Smooth muscle cell (in vitro differentiated cells): ENCODE results near the gene ABCC3. TPM values are rescaled to one million over a fixed set of nuclear protein-coding genes. Genes with fewer than 3 reads are reported as not detected.

Source experiments
- DNase-seq: peaks from one replicate; lab custom pipeline; 2025; ENCODE audit not compliant: unreplicated experiment; lab: John Stamatoyannopoulos, UW
- H2AFZ ChIP-seq: fragments of 200-600 bp; sonication (generic); 2 replicates; pipeline ENCODE4 v1.6.0; 2016; ENCODE audit warnings: antibody characterized with exemption, low read depth, mild to moderate bottlenecking
- H3F3A ChIP-seq: fragments of 200-600 bp; sonication (generic); 2 replicates; pipeline ENCODE4 v1.6.0; 2017; ENCODE audit warnings: antibody characterized with exemption, low read depth
- H3K27ac ChIP-seq: fragments of 200-600 bp; sonication (generic); 2 replicates; pipeline ENCODE4 v1.5.1; 2016; ENCODE audit warnings: low read depth, mild to moderate bottlenecking
- H3K27me3 ChIP-seq: fragments of 200-600 bp; sonication (generic); 2 replicates; pipeline ENCODE4 v1.6.1; 2016; ENCODE audit warnings: low read depth, mild to moderate bottlenecking
- H3K36me3 ChIP-seq: fragments of 200-600 bp; sonication (generic); 2 replicates; pipeline ENCODE4 v1.5.1; 2016; ENCODE audit warnings: low read depth
- H3K4me1 ChIP-seq: fragments of 200-600 bp; sonication (generic); 2 replicates; pipeline ENCODE4 v1.5.1; 2016; ENCODE audit warnings: low read depth
- H3K4me2 ChIP-seq: fragments of 200-600 bp; sonication (generic); 2 replicates; pipeline ENCODE4 v1.6.0; 2016; ENCODE audit warnings: mild to moderate bottlenecking
- H3K4me3 ChIP-seq: fragments of 200-600 bp; sonication (generic); 2 replicates; pipeline ENCODE4 v1.5.1; 2016; ENCODE audit warnings: mild to moderate bottlenecking
- H3K79me2 ChIP-seq: fragments of 200-600 bp; sonication (generic); 2 replicates; pipeline ENCODE4 v1.6.0; 2016; ENCODE audit warnings: low read depth, mild to moderate bottlenecking
- H3K9ac ChIP-seq: fragments of 200-600 bp; sonication (generic); 2 replicates; pipeline ENCODE4 v1.6.0; 2016; ENCODE audit warnings: low read depth
- H3K9me3 ChIP-seq: fragments of 200-600 bp; sonication (generic); replicated peaks from 2 replicates; pipeline ENCODE4 v1.5.1; 2016; ENCODE audit warnings: low read depth
- H4K20me1 ChIP-seq: fragments of 200-600 bp; sonication (generic); 2 replicates; pipeline ENCODE4 v1.6.0; 2016; ENCODE audit warnings: low read depth
- WGBS: methylation state at CpG from one replicate; pipeline ENCODE4 v1.1.7; 2016; ENCODE audit warnings: low lambda C conversion rate; 5-methylcytosine and 5-hydroxymethylcytosine counted together
- polyA plus RNA-seq: library from polyadenylated mRNA; unstranded; fragments of >200 nt; fragmentation: Nextera tagmentation; extraction: Ambion mirVana; gene quantifications from 2 replicates; pipeline ENCODE4 v1.2.1, GENCODE V29; 2016
- total RNA-seq: library from RNA; depleted of rRNA; stranded (reverse); fragments of >200 nt; gene quantifications from 2 replicates; pipeline ENCODE4 v1.2.3, GENCODE V29; 2014
- TF ChIP-seq, protein P1 (sequence below): fragments of 200-600 bp; sonication (generic); IDR thresholded peaks from 2 replicates; pipeline ENCODE4 v1.5.1; 2017; ENCODE audit warnings: borderline replicate concordance, mild to moderate bottlenecking, antibody characterized with exemption; ENCODE audit not compliant: insufficient read depth, poor library complexity, severe bottlenecking

ABCC3 gene
- total and polyA plus RNA-seq, 2 experiments from 2014 or later: 1.3 TPM

DNA sequence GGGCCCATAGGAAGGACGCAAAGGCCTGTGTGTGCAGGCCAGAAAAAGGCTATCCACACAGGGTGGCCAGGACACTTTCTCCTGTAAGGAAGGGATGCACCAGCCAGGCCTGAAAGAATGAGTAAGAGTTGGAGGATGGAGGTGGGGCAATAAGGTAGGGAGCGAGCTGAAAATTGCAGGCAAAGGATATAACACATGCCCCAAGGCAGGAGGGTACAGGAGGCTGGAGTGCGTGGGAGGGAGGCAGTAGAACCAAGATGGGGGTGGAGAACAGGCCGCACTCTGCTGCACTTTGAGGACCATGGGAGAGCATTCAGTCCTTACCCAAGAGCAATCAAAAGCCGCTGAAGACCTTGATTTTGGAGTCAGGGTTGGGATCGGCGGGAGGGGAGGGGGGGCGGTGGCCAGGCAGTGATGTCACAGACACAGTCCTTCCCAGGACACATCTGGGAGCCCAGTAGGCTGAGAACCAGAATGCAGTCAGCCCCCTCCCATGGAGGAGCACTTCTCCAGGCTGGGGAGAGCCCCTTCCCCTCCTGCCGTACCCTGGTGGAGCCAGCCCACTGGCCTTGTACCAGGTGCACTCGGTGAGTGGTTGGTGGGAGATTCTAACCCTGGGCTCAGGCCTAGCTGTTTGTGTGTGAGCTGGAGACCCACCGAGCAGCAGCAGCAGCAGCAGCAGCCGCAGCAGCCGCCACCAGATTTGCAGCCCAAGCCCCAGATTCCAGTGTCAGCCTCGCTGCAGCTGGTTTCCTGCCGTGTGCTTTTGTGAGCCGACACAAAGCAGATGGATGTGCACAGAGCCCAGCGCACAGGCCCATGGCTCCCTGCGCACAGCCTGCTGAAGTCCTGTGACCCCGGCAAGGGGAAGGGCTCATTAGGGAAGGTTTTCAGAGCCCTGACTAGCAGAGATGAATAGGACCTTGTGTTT, 55.5 kb downstream of the ABCC3 start:
- no peak overlapping the region for H3K27ac ChIP-seq

DNA sequence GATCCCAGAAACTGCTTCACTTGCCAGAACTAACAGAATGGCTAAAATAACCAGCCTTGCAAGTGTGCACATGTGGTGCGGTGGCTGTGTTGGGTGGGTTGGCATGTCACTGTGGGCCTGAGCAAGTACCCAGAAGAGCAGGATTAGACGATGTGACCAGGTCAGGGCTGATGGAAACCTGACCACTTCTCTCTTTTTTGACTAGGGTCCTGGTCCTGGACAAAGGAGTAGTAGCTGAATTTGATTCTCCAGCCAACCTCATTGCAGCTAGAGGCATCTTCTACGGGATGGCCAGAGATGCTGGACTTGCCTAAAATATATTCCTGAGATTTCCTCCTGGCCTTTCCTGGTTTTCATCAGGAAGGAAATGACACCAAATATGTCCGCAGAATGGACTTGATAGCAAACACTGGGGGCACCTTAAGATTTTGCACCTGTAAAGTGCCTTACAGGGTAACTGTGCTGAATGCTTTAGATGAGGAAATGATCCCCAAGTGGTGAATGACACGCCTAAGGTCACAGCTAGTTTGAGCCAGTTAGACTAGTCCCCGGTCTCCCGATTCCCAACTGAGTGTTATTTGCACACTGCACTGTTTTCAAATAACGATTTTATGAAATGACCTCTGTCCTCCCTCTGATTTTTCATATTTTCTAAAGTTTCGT, 56.3 kb downstream of the ABCC3 start:
- H3K36me3 ChIP-seq: peaks cover 6% of the 10 kb centered on the region
- TF ChIP-seq, protein P1, sequence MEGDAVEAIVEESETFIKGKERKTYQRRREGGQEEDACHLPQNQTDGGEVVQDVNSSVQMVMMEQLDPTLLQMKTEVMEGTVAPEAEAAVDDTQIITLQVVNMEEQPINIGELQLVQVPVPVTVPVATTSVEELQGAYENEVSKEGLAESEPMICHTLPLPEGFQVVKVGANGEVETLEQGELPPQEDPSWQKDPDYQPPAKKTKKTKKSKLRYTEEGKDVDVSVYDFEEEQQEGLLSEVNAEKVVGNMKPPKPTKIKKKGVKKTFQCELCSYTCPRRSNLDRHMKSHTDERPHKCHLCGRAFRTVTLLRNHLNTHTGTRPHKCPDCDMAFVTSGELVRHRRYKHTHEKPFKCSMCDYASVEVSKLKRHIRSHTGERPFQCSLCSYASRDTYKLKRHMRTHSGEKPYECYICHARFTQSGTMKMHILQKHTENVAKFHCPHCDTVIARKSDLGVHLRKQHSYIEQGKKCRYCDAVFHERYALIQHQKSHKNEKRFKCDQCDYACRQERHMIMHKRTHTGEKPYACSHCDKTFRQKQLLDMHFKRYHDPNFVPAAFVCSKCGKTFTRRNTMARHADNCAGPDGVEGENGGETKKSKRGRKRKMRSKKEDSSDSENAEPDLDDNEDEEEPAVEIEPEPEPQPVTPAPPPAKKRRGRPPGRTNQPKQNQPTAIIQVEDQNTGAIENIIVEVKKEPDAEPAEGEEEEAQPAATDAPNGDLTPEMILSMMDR: no peak
- 87% methylated on average over 9 of the region's 9 CpGs for WGBS
- no peak overlapping the region for H3K9ac ChIP-seq
- no peak overlapping the region for H3K27ac ChIP-seq
- no peak overlapping the region for H2AFZ ChIP-seq
- no peaks in the 10 kb centered on the region for H3K79me2 ChIP-seq
- H3K4me1 ChIP-seq: peaks cover 32% of the 10 kb centered on the region
- H3K4me2 ChIP-seq: no peak overlapping the region
- no peak for DNase-seq
- H3K9me3 ChIP-seq: no peaks in the 10 kb centered on the region
- peaks cover 4% of the 10 kb centered on the region for H4K20me1 ChIP-seq
- H3K4me3 ChIP-seq: no peak overlapping the region
- peaks cover 20% of the 10 kb centered on the region for H3F3A ChIP-seq
- H3K27me3 ChIP-seq: no peaks in the 10 kb centered on the region

More for the DNA sequence above, 55.5 kb downstream of the ABCC3 start:
- no peak overlapping the region for H3K4me3 ChIP-seq
- H4K20me1 ChIP-seq: peaks cover under 1% of the 10 kb centered on the region
- TF ChIP-seq, protein P1: no peak
- H3K79me2 ChIP-seq: no peaks in the 10 kb centered on the region
- H3K36me3 ChIP-seq: no peaks in the 10 kb centered on the region
- H3K4me1 ChIP-seq: peaks cover 32% of the 10 kb centered on the region
- no peaks in the 10 kb centered on the region for H3K27me3 ChIP-seq
- no peak for DNase-seq
- no peak overlapping the region for H2AFZ ChIP-seq
- no peak overlapping the region for H3K9ac ChIP-seq
- H3K4me2 ChIP-seq: no peak overlapping the region
- peaks cover 17% of the 10 kb centered on the region for H3F3A ChIP-seq
- WGBS: 54% methylated on average over 19 of the region's 19 CpGs
- H3K9me3 ChIP-seq: no peaks in the 10 kb centered on the region

DNA sequence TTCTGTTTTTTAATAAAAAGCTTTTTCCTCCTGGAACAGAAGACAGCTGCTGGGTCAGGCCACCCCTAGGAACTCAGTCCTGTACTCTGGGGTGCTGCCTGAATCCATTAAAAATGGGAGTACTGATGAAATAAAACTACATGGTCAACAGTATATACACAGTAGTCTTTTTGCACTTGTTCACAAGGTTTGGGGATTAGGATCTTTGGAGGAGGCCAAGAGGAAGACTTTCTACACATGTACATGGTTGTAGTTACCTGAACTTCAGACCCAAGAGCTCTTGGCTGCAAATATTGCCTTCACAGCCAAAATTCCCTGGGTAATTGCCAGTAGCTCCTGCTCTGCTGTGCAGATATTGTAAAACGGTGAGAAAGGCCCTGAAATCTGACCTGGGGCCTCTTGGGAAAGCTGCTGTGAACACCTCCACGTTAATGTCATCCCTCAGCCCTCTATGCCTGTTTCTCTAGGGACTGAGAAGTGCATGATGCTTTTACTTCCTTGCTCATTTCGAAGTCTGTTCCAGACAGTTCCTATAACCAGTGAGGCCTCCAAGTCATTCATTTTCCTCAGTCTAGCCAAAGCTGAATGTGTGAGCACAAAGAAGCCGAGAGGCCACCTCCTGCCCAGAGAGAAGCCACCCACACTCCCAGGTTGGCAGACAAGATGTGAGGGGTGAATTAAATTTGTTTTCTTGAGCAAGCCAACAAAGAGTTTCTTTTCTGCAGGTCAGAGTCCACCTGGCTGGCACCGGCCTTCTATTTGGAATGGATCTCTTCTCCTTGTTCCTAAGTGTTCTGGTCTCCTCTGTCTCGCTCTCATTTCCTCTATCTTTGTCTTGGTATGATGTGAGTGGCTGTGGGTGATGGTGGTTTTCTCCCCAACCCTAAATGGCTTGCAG, 57.1 kb downstream of the ABCC3 start:
- TF ChIP-seq, protein P1: no peak
- Histone ChIP-seq H3K9ac (no peak overlapping the region), H3K27ac (no peak overlapping the region), H4K20me1 (peaks cover 4% of the 10 kb centered on the region), H3K79me2 (no peaks in the 10 kb centered on the region), H3K4me3 (no peak overlapping the region), H3K4me2 (no peak overlapping the region), H3K36me3 (peaks cover 12% of the 10 kb centered on the region), H3F3A (peaks cover 20% of the 10 kb centered on the region), H3K4me1 (peaks cover 32% of the 10 kb centered on the region), H2AFZ (no peak overlapping the region), H3K9me3 (no peaks in the 10 kb centered on the region), H3K27me3 (no peaks in the 10 kb centered on the region)
- DNase-seq: no peak
- WGBS: 86% methylated on average over 6 of the region's 6 CpGs
